IMR-90 (cell line): ENCODE measurements around the gene NRXN2. TPM values are rescaled to one million over a fixed set of nuclear protein-coding genes. Genes with fewer than 3 reads are reported as not detected.

Experiments used
- ATAC-seq: fragments of 200-7000 bp; cut with Tn5 transposase; 2 replicates; pipeline ENCODE4 v1.9.1; 2020; ENCODE audit warnings: low read depth, mild to moderate bottlenecking, moderate library complexity
- BruUV-seq: library from RNA; stranded (reverse); fragments of 400-500 nt; replicated peaks from 2 replicates; lab custom pipeline; 2021; lab: Mats Ljungman, UMichigan
- CTCF ChIA-PET: fragments of 300-600 bp; formaldehyde crosslinking; extraction: SDS; loops from one replicate; lab custom pipeline; 2021; ENCODE audit warnings: antibody characterized with exemption; lab: Yijun Ruan, JAX
- POLR2A ChIA-PET: fragments of 300-600 bp; sonication (Branson Sonifier 250); formaldehyde crosslinking; loops from one replicate; lab custom pipeline; 2022; ENCODE audit warnings: antibody characterized with exemption; ENCODE audit not compliant: unreplicated experiment; lab: Charles Lee
- DNase-seq: peaks from one replicate; pipeline ENCODE4 v3.0.0; 2013
- H2AFZ ChIP-seq: replicated peaks from 2 replicates; pipeline ENCODE3; 2013; ENCODE audit warnings: low read length, mild to moderate bottlenecking; ENCODE audit not compliant: poor library complexity
- H2AK5ac ChIP-seq: 2 replicates; pipeline ENCODE4 v1.6.1; 2013; ENCODE audit warnings: low read depth, low read length, inconsistent platforms
- H2AK9ac ChIP-seq: replicated peaks from 2 replicates; pipeline ENCODE3; 2013; ENCODE audit warnings: mild to moderate bottlenecking, low read depth, low read length, moderate library complexity; ENCODE audit not compliant: poor library complexity
- H2BK120ac ChIP-seq: 2 replicates; pipeline ENCODE4 v1.6.1; 2013; ENCODE audit warnings: low read depth, low read length, inconsistent platforms
- H2BK15ac ChIP-seq: 3 replicates; pipeline ENCODE4 v1.6.1; 2013; ENCODE audit warnings: low read depth, low read length, inconsistent platforms
- H2BK20ac ChIP-seq: 2 replicates; pipeline ENCODE4 v1.6.1; 2013; ENCODE audit warnings: low read depth, mild to moderate bottlenecking, inconsistent platforms, low read length, moderate library complexity
- H2BK5ac ChIP-seq: 2 replicates; pipeline ENCODE4 v1.6.1; 2013; ENCODE audit warnings: mild to moderate bottlenecking, low read depth, low read length, inconsistent platforms; ENCODE audit not compliant: poor library complexity, severe bottlenecking
- H3K14ac ChIP-seq: replicated peaks from 2 replicates; pipeline ENCODE4 v1.6.1; 2013; ENCODE audit warnings: low read depth, low read length, inconsistent platforms
- H3K18ac ChIP-seq: 2 replicates; pipeline ENCODE4 v1.6.1; 2013; ENCODE audit warnings: low read depth, low read length, control low read depth
- H3K23ac ChIP-seq: 2 replicates; pipeline ENCODE4 v1.6.1; 2013; ENCODE audit warnings: low read depth, low read length, inconsistent platforms
- H3K27ac ChIP-seq: 2 replicates; pipeline ENCODE4 v1.5.1; 2013; ENCODE audit warnings: mild to moderate bottlenecking, control low read depth, low read length; ENCODE audit not compliant: insufficient read depth
- H3K27me3 ChIP-seq: 2 replicates; pipeline ENCODE4 v1.6.1; 2013; ENCODE audit warnings: low read length; ENCODE audit not compliant: control insufficient read depth, insufficient read depth
- H3K36me3 ChIP-seq: 2 replicates; pipeline ENCODE4 v1.6.1; 2013; ENCODE audit warnings: low read length, mixed read lengths; ENCODE audit not compliant: control insufficient read depth, insufficient read depth
- H3K4ac ChIP-seq: 2 replicates; pipeline ENCODE4 v1.6.1; 2013; ENCODE audit warnings: low read depth, low read length, inconsistent platforms
- H3K4me1 ChIP-seq: 2 replicates; pipeline ENCODE4 v1.6.1; 2013; ENCODE audit warnings: low read length, mixed read lengths; ENCODE audit not compliant: control insufficient read depth, insufficient read depth
- H3K4me2 ChIP-seq: 2 replicates; pipeline ENCODE4 v1.6.1; 2013; ENCODE audit warnings: low read depth, mild to moderate bottlenecking, control low read depth, low read length, moderate library complexity
- H3K4me3 ChIP-seq: 2 replicates; pipeline ENCODE4 v1.5.1; 2013; ENCODE audit warnings: low read depth, mild to moderate bottlenecking, control low read depth, low read length, moderate library complexity; ENCODE audit not compliant: insufficient read depth
- H3K56ac ChIP-seq: 2 replicates; pipeline ENCODE4 v1.6.1; 2013; ENCODE audit warnings: low read length, inconsistent platforms; ENCODE audit not compliant: insufficient read depth; ENCODE audit errors: extremely low read depth
- H3K79me1 ChIP-seq, 2 experiments: 2 replicates each; pipeline ENCODE4 v1.6.1; 2013; ENCODE audit warnings: low read length in 2 of 2, inconsistent platforms in 1 of 2, low read depth in 1 of 2
- H3K9ac ChIP-seq: 2 replicates; pipeline ENCODE4 v1.6.1; 2013; ENCODE audit warnings: low read depth, low read length, control low read depth
- H3K9me1 ChIP-seq: 2 replicates; pipeline ENCODE4 v1.6.1; 2013; ENCODE audit warnings: low read length, inconsistent platforms; ENCODE audit not compliant: insufficient read depth
- H3K9me3 ChIP-seq: 2 replicates; pipeline ENCODE4 v1.6.1; 2013; ENCODE audit warnings: low read length; ENCODE audit not compliant: control insufficient read depth, insufficient read depth
- H4K20me1 ChIP-seq: 2 replicates; pipeline ENCODE4 v1.6.1; 2013; ENCODE audit warnings: low read length, inconsistent platforms; ENCODE audit not compliant: insufficient read depth
- H4K5ac ChIP-seq: 2 replicates; pipeline ENCODE4 v1.6.1; 2013; ENCODE audit warnings: mild to moderate bottlenecking, low read depth, low read length, control low read depth
- H4K8ac ChIP-seq, 2 experiments: 2 replicates each; pipeline ENCODE4 v1.6.1; 2013; ENCODE audit warnings: low read depth in 2 of 2, low read length in 2 of 2, control low read depth in 1 of 2, inconsistent platforms in 1 of 2
- H4K91ac ChIP-seq: 2 replicates; pipeline ENCODE4 v1.6.1; 2013; ENCODE audit warnings: low read depth, low read length, inconsistent platforms; ENCODE audit not compliant: insufficient read depth
- BHLHE40 ChIP-seq: fragments of 150-350 bp; IDR thresholded peaks from 2 replicates; pipeline ENCODE4 v1.6.1; 2016; ENCODE audit warnings: mild to moderate bottlenecking, low read depth, low read length
- CEBPB ChIP-seq: IDR thresholded peaks from 2 replicates; pipeline ENCODE4 v1.6.1; 2012; ENCODE audit warnings: low read depth, low read length, improper control_type of control experiment
- CHD1 ChIP-seq: IDR thresholded peaks from 2 replicates; pipeline ENCODE4 v1.6.1; 2012; ENCODE audit warnings: low read depth, low read length, improper control_type of control experiment
- ELK1 ChIP-seq: fragments of 150-350 bp; IDR thresholded peaks from 2 replicates; pipeline ENCODE4 v1.6.1; 2016; ENCODE audit warnings: low read depth, mild to moderate bottlenecking, low read length, moderate library complexity, borderline replicate concordance
- FOS ChIP-seq: fragments of 150-350 bp; IDR thresholded peaks from 2 replicates; pipeline ENCODE4 v1.6.1; 2016; ENCODE audit warnings: low read depth, low read length
- MAZ ChIP-seq: IDR thresholded peaks from 2 replicates; pipeline ENCODE4 v1.6.1; 2012; ENCODE audit warnings: low read depth, mild to moderate bottlenecking, low read length, improper control_type of control experiment, moderate library complexity, borderline replicate concordance
- MXI1 ChIP-seq: IDR thresholded peaks from 2 replicates; pipeline ENCODE4 v1.6.1; 2012; ENCODE audit warnings: low read depth, mild to moderate bottlenecking, low read length, moderate library complexity, borderline replicate concordance
- NFE2L2 ChIP-seq: fragments of 150-350 bp; IDR thresholded peaks from 2 replicates; pipeline ENCODE4 v1.6.1; 2016; ENCODE audit warnings: low read depth, mild to moderate bottlenecking, low read length
- POLR2A ChIP-seq: IDR thresholded peaks from 2 replicates; pipeline ENCODE4 v1.6.1; 2012; ENCODE audit warnings: mild to moderate bottlenecking, low read depth, low read length
- RAD21 ChIP-seq: IDR thresholded peaks from 2 replicates; pipeline ENCODE4 v1.6.1; 2012; ENCODE audit warnings: low read length, improper control_type of control experiment
- RCOR1 ChIP-seq: IDR thresholded peaks from 2 replicates; pipeline ENCODE4 v1.6.1; 2012; ENCODE audit warnings: mild to moderate bottlenecking, low read length, improper control_type of control experiment; ENCODE audit not compliant: insufficient replicate concordance
- RFX5 ChIP-seq: IDR thresholded peaks from 2 replicates; pipeline ENCODE4 v1.8.0; 2012; ENCODE audit warnings: low read depth, mild to moderate bottlenecking, low read length, moderate library complexity
- SMC3 ChIP-seq: fragments of 150-350 bp; IDR thresholded peaks from 2 replicates; pipeline ENCODE4 v1.6.1; 2016; ENCODE audit warnings: low read depth, mild to moderate bottlenecking, antibody characterized with exemption, low read length, moderate library complexity
- WGBS, 2 experiments: methylation state at CpG; one replicate each; pipeline versions ENCODE4 v1.1.5 to v1.1.7; 2013; ENCODE audit warnings: missing lambda C conversion rate in 2 of 2; ENCODE audit not compliant: insufficient read length in 1 of 2; ENCODE audit errors: extremely low coverage in 2 of 2; 5-methylcytosine and 5-hydroxymethylcytosine counted together
- dilution Hi-C: fragments of 300-500 bp; cut with HindIII; formaldehyde crosslinking; loops from one replicate; pipeline ENCODE4 v1.14.3; 2018; ENCODE audit warnings: low sequenced_read_pairs; ENCODE audit not compliant: unreplicated experiment
- in situ Hi-C: fragments of 300-500 bp; cut with MboI; formaldehyde crosslinking; loops from 3 replicates; pipeline ENCODE4 v1.14.3; 2019; ENCODE audit warnings: low sequenced_read_pairs, inconsistent platforms, mixed read lengths
- intact Hi-C: fragments of 100-400 bp; cut with micrococcal nuclease; formaldehyde crosslinking; loops from 2 replicates; pipeline ENCODE4 v1.10.0; 2022
- polyA plus RNA-seq, 3 experiments: library from polyadenylated mRNA; depleted of rRNA; stranded (reverse); fragments of >200 nt; gene quantifications; 2 replicates each; pipeline ENCODE4 v1.2.3, GENCODE V29; 2012; ENCODE audit warnings: low replicate concordance in 1 of 3
- total RNA-seq: library from RNA; depleted of rRNA; stranded (reverse); fragments of >200 nt; gene quantifications from 2 replicates; pipeline ENCODE4 v1.2.3, GENCODE V29; 2012
- TF ChIP-seq, protein P1 (sequence below): fragments of 150-350 bp; IDR thresholded peaks from 2 replicates; pipeline ENCODE4 v1.6.1; 2017; ENCODE audit warnings: mild to moderate bottlenecking, antibody characterized with exemption, low read length, low read depth
- TF ChIP-seq, protein P2 (sequence below): conservative IDR thresholded peaks from 2 replicates; pipeline ENCODE4 v1.5.1; 2012; ENCODE audit warnings: mild to moderate bottlenecking, low read depth, low read length, improper control_type of control experiment

Gene NRXN2
- total and polyA plus RNA-seq, 2 of the 4 experiments (the other 2 are of a cell fraction) = 0.18 to 0.22 TPM

GRCh38 chr11:64716473-64717267, 6.3 kb downstream of the NRXN2 start:
- no TSS peak for BruUV-seq
- Histone ChIP-seq H4K91ac (no peak overlapping the region), H3K36me3 (no peaks in the 10 kb centered on the region), H3K23ac (no peak overlapping the region), H4K20me1 (0 out of 2 replicates have a peak, but pooled peaks cover 2% of the 10 kb centered on the region), H4K8ac (no peak overlapping the region), H3K9me3 (no peaks in the 10 kb centered on the region), H2BK120ac (no peak overlapping the region), H3K27me3 (peaks cover 90% of the 10 kb centered on the region), H2AK5ac (no peak overlapping the region), H3K56ac (no peak overlapping the region), H2BK20ac (no peak overlapping the region), H3K9me1 (no peaks in the 10 kb centered on the region), H3K18ac (no peak overlapping the region), H2AK9ac (no peak overlapping the region), H2AFZ (peak overlapping the region; percentile 43), H2BK5ac (no peak overlapping the region), H3K4me2 (no peak overlapping the region), H3K4ac (no peak overlapping the region), H2BK15ac (no peak overlapping the region), H3K4me1 (no peaks in the 10 kb centered on the region), H3K79me1 (no peaks in the 10 kb centered on the region), H3K4me3 (no peak overlapping the region), H3K9ac (no peak overlapping the region), H3K14ac (no peak overlapping the region), H3K27ac (no peak overlapping the region), H4K5ac (no peak overlapping the region)
- no peak for DNase-seq
- intact Hi-C loops = no loop called here
- dilution Hi-C loops = no loop called here
- 41% methylated on average over 8 of the region's 21 CpGs; no CpG with 5 or more reads in 1 of the 2 experiments for WGBS, 2 experiments
- ChIA-PET POLR2A (no interaction called here), CTCF (no interaction called here)
- in situ Hi-C loops = no loop called here
- ATAC-seq = no peak
- TF ChIP-seq SMC3 (no peak), ELK1 (no peak), CEBPB (no peak), FOS (no peak), POLR2A (no peak), RFX5 (no peak), RCOR1 (no peak), BHLHE40 (no peak), MAZ (no peak), NFE2L2 (no peak), RAD21 (no peak), MXI1 (no peak), CHD1 (no peak)
- TF ChIP-seq, protein P1, sequence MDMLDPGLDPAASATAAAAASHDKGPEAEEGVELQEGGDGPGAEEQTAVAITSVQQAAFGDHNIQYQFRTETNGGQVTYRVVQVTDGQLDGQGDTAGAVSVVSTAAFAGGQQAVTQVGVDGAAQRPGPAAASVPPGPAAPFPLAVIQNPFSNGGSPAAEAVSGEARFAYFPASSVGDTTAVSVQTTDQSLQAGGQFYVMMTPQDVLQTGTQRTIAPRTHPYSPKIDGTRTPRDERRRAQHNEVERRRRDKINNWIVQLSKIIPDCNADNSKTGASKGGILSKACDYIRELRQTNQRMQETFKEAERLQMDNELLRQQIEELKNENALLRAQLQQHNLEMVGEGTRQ = no peak
- TF ChIP-seq, protein P2, sequence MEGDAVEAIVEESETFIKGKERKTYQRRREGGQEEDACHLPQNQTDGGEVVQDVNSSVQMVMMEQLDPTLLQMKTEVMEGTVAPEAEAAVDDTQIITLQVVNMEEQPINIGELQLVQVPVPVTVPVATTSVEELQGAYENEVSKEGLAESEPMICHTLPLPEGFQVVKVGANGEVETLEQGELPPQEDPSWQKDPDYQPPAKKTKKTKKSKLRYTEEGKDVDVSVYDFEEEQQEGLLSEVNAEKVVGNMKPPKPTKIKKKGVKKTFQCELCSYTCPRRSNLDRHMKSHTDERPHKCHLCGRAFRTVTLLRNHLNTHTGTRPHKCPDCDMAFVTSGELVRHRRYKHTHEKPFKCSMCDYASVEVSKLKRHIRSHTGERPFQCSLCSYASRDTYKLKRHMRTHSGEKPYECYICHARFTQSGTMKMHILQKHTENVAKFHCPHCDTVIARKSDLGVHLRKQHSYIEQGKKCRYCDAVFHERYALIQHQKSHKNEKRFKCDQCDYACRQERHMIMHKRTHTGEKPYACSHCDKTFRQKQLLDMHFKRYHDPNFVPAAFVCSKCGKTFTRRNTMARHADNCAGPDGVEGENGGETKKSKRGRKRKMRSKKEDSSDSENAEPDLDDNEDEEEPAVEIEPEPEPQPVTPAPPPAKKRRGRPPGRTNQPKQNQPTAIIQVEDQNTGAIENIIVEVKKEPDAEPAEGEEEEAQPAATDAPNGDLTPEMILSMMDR = no peak
